HEK293 (cell line): Measurements from ENCODE around the gene CACNA1D.

Experiments used
- CTCF ChIP-seq: fragments of 450-650 bp; formaldehyde crosslinking; IDR thresholded peaks from 2 replicates; pipeline ENCODE4 v1.5.1; 2016; ENCODE audit warnings: missing biosample characterization, missing genetic modification characterization
- KLF1 ChIP-seq: fragments of 450-650 bp; formaldehyde crosslinking; IDR thresholded peaks from 2 replicates; pipeline ENCODE4 v1.5.1; 2016; ENCODE audit warnings: missing biosample characterization, missing genetic modification characterization
- PATZ1 ChIP-seq: fragments of 450-650 bp; formaldehyde crosslinking; IDR thresholded peaks from 2 replicates; pipeline ENCODE4 v1.5.1; 2016; ENCODE audit warnings: missing biosample characterization, missing genetic modification characterization
- PRDM4 ChIP-seq: fragments of 450-650 bp; formaldehyde crosslinking; IDR thresholded peaks from 2 replicates; pipeline ENCODE4 v1.5.1; 2017; ENCODE audit warnings: missing biosample characterization, missing genetic modification characterization
- ZBTB1 ChIP-seq: fragments of 450-650 bp; formaldehyde crosslinking; IDR thresholded peaks from 2 replicates; pipeline ENCODE4 v1.5.1; 2016; ENCODE audit warnings: missing biosample characterization, missing genetic modification characterization
- ZNF433 ChIP-seq: fragments of 450-650 bp; formaldehyde crosslinking; IDR thresholded peaks from 2 replicates; pipeline ENCODE4 v1.5.1; 2016; ENCODE audit warnings: missing biosample characterization, missing genetic modification characterization, low read depth
- ZNF621 ChIP-seq: fragments of 450-650 bp; formaldehyde crosslinking; IDR thresholded peaks from 2 replicates; pipeline ENCODE4 v1.5.1; 2017; ENCODE audit warnings: missing biosample characterization, missing genetic modification characterization
- ZNF629 ChIP-seq: fragments of 450-650 bp; formaldehyde crosslinking; IDR thresholded peaks from 2 replicates; pipeline ENCODE4 v1.5.1; 2017; ENCODE audit warnings: missing biosample characterization, missing genetic modification characterization
- ZSCAN18 ChIP-seq: fragments of 450-650 bp; formaldehyde crosslinking; IDR thresholded peaks from 2 replicates; pipeline ENCODE4 v1.5.1; 2016; ENCODE audit warnings: missing biosample characterization, missing genetic modification characterization
- TF ChIP-seq, protein P1 (sequence below): fragments of 450-650 bp; formaldehyde crosslinking; IDR thresholded peaks from 2 replicates; pipeline ENCODE4 v1.5.1; 2017; ENCODE audit warnings: missing biosample characterization, missing genetic modification characterization
- TF ChIP-seq, protein P2 (sequence below): fragments of 450-650 bp; formaldehyde crosslinking; IDR thresholded peaks from 2 replicates; pipeline ENCODE4 v1.5.1; 2016; ENCODE audit warnings: missing biosample characterization, missing genetic modification characterization

DNA sequence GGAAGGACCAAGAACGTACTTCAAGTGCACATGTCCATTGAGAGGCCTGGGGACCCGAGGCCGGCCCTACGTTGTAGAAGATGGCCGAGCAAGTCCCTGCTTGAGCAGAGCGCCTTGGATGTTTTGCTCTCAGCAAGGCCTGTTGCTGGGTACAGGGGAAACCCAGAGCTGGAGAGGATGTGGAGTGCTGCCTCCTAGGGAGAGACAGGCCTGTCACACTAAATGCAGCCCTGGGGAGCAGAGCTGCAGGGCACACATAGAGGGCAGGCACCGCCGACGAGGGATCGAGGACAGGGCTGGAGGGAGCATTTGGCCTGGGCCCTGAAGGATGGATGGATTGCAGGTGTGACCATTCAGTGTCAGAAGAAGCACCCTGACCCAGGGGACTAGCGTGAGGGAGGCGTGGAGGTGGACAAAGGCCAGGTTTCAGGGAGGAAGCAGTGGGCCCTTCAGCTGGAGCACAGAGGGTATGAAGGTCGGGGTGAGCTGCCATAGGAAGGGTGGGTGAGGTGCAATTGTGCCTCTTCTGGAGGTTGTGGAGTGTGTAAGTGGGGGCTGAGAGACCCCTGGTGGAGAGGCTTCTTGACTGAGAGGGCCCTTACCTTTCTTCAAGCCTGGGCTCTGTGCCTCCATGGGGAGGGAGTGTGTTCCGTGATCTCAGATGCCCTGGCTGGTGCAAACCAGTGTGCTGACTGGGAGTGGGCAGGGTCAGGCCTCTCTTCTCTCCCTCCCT, 209.4 kb downstream of the CACNA1D start:
- TF ChIP-seq ZSCAN18 (tag by site-specific recombination) (no peak), KLF1 (tag by site-specific recombination) (no peak), ZNF629 (tag by site-specific recombination) (no peak), ZBTB1 (no peak), PATZ1 (no peak), CTCF (tag by site-specific recombination) (0 out of 2 replicates have a peak, but pooled peaks have one; percentile 7), ZNF433 (tag by site-specific recombination) (no peak), ZNF621 (tag by site-specific recombination) (no peak), PRDM4 (tag by site-specific recombination) (no peak)
- TF ChIP-seq, protein P1, sequence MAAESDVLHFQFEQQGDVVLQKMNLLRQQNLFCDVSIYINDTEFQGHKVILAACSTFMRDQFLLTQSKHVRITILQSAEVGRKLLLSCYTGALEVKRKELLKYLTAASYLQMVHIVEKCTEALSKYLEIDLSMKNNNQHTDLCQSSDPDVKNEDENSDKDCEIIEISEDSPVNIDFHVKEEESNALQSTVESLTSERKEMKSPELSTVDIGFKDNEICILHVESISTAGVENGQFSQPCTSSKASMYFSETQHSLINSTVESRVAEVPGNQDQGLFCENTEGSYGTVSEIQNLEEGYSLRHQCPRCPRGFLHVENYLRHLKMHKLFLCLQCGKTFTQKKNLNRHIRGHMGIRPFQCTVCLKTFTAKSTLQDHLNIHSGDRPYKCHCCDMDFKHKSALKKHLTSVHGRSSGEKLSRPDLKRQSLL (tag by site-specific recombination), result no peak
- TF ChIP-seq, protein P2, sequence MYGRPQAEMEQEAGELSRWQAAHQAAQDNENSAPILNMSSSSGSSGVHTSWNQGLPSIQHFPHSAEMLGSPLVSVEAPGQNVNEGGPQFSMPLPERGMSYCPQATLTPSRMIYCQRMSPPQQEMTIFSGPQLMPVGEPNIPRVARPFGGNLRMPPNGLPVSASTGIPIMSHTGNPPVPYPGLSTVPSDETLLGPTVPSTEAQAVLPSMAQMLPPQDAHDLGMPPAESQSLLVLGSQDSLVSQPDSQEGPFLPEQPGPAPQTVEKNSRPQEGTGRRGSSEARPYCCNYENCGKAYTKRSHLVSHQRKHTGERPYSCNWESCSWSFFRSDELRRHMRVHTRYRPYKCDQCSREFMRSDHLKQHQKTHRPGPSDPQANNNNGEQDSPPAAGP, result no peak
